Fibroblast of skin of back (primary cell): ENCODE results near the gene ATP1A1. TPM values are rescaled to one million over a fixed set of nuclear protein-coding genes. Genes with fewer than 3 reads are reported as not detected.
A peak's percentile ranks its signal among the peaks of the same experiment; 100 is the strongest.

Experiments
- DNase-seq: peaks from one replicate; pipeline ENCODE4 v3.0.0-alpha.2; 2013
- polyA plus RNA-seq, 2 experiments: library from polyadenylated mRNA; unstranded; fragments of 120-200 nt; gene quantifications; one replicate each; pipeline ENCODE4 v1.2.1, GENCODE V29; 2013; ENCODE audit not compliant: insufficient read length in 2 of 2

ATP1A1 gene
- polyA plus RNA-seq (2013, experiment 1 of 2; ENCODE audit: insufficient read length), result 240 TPM
- polyA plus RNA-seq (2013, experiment 2 of 2; ENCODE audit: insufficient read length), result 175 TPM

DNA sequence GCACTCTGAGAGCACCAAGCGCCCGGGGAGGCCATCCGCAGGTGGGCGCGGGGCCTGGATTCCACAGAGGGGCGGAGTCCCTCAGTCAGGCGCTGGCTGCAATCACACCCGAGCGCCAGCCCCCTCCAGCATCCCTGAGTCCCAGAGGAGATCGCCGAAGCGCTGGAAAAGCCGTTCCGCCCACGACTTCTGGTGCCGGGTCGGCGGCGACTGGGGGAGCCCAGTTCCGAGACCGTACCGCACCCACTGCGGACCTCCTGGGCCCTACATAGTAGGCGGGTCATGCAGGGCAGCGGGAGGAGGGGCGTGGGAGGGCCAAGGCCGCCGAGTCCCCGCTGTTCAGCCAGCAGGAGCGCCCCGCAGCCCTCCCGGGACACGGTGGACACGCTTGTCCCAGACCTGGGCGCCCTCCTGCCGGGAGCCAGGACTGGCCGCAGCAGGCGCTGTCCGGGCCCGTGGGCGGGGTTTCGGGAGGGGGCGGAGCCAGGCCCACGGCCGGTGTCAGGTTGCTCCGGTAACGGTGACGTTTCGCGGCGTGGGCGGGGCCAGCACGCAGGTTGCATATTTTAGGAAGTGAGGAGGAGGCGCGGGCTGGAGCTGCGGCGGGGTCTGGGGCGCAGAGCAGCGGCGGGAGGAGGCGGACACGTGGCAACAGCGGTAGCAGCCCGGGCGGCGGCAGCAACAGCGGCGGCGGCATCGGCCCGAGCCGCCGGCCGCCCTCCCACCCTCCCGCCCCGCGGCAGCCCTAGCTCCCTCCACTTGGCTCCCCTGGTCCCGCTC, at the start of gene ATP1A1:
Gene ATP1A1, plus strand, starts transcription at position 594 of the 780 bp plus-strand sequence. CDS start 268 bp downstream, outside the sequence.
- peak; percentile 88 for DNase-seq

- DNase-seq, result no peak
Observed at GRCh38 chr1:116323491-116323890, 49.6 kb upstream of the ATP1A1 start.

DNA sequence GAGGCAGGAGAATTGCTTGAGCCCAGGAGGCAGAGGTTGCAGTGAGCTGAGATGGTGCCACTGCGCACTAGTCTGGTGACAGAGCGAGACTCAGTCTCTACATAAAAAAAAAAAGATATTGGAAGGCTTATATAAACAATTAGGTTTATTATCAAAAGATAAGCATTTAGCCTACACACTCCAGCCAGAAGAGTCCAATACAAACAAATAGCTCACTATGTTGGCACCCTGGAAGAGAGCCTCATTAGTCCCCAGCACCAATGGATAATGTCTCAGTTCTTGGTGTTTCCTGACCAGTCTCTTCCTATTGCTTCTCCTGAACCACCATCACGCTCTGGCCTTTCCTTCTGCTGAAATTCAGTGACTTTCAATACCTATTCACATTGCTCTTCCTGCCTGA, 48.6 kb upstream of the ATP1A1 start:
- no peak for DNase-seq

DNA sequence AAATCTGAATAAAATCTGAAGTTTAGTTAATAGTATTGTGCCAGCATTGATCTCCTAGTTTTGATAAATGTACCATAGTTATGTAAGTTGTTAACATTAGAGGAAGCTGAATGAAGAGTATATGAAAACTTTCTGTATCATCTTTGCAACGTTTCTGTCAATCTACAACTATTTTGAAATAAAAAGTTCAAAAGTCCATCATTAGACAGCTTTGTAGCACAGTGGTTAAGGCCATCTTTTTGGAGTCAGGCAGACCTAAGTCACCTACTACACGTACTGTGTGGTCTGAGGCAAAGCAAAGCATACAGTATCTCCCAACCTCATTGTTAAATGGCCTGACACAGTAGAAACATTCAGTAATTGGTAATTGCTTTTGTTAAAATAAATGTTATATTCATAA, 47.9 kb upstream of the ATP1A1 start:
- no peak for DNase-seq

DNA sequence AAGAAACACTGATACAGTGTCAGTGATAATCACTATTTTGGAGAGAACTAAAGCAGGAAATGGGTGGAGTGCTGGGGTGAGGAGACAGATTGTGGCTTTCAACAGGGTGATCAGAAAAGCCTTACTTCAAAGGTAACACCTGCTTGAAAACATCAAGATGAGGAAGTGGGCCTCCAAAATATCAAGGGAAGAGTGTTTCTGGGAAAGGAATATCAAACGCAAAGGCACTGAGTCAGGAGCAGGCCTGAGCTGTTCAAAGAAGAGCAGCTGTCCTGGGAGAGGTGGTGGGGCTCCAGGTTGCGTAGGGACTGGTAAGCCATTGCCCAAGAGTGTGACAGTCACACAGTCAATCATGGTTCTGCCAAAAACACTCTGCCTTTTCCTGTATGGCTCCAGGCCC, 47.1 kb upstream of the ATP1A1 start:
- no peak for DNase-seq

GRCh38 chr1:116326486-116326885, 46.6 kb upstream of the ATP1A1 start:
- no peak for DNase-seq

- DNase-seq, result no peak
Observed at GRCh38 chr1:116328671-116329070, 44.4 kb upstream of the ATP1A1 start.

DNA sequence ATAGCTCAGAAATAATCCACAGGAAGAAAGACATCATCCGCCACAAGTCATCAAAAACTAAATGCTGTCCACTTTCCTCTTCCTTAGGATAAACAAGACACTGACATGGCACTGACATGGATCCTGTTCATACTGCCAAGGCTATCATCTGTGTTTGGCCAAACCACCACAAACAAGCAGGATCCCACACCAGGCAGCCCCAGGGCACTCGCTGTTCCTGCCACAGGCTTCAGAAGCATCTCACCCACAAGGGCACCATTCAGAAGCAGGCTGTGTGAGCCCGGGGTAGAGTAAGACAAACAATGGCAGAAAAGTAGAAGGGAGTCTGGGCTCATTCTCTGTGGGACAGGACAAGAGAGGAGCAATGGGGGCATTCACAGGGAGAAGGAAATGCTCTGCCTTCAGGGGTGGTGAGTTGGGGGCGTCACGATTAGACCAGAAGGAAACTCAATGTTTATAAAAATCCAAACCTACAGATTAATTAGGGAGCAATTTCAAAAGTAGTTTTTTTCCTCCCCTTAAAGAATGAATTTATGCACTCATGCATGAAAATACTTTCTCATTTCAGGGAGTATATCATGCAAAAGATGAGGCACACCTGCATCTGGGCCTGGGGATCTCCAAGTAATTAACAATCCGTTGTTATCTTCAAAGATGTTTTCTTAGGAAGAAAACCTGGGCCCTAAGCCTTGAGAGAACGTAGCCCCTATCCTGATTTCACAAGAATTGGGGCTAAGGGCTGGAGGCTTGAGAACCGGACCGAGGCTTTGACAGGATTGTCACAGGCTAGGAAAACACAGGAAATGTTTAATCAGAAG, 43.3 kb upstream of the ATP1A1 start:
- no peak for DNase-seq

DNA sequence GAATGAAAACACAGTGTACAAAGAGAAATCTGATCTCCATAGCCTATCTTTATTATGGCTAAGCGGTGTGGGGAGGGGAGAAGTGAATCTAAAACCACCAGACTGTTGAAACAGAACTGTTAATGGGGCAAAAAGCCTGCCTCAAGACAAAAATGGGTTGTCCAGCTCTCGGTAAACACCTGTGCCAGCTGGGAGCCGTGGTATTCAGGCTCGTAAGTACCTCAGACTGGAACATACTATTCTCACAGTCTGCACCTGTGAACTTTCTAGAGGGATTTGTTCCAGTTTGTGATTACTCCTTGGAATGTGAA, 42.7 kb upstream of the ATP1A1 start:
- DNase-seq, result no peak

- no peak for DNase-seq
Observed at GRCh38 chr1:116330846-116331245, 42.2 kb upstream of the ATP1A1 start.

- no peak for DNase-seq
Observed at GRCh38 chr1:116331523-116331922, 41.5 kb upstream of the ATP1A1 start.

DNA sequence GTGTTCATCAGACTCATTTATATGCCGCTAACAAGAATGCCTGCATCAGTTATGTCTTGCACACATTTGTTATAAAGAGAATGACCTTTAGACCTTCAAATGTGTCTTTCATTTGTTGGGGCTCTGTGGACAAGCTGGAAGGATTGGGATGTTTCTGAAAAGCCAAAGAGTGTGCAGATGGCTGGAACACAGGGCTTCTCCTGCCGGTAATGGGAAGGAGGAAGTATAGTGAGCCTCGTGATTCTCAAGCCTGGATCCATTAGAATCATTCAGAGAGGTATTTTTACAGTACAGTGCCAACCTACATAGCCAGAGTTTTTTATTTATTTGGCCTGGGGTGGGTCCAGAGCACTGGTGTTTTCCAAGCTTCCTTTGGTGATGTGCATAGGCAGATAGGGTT, 40.6 kb upstream of the ATP1A1 start:
- no peak for DNase-seq

GRCh38 chr1:116333171-116334014, 39.7 kb upstream of the ATP1A1 start:
- no peak for DNase-seq

DNA sequence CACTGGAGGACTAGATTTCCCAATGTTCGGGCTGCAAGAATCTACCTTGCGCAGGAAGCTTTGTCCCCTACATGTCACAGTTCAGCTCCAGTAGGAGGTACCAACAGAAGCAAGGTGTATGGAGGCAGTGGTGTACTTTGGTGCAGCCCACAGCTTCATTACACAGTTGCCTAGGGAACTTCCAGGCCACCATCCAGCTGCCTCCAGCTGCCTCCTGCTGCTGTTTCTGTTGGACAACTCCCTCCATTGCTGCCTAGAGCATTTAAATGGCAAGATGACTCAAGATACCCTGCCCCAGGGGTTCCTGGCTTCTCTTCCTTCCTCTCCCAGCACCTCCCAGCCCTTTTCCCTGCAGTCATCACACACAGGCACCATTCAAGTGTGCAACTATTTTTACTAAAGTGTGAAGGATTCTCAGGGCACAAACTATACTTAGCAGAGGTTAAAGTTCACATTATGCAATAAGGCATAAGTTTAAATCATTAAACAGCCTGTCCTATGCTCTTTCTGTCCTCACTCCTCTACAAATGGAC, 39.0 kb upstream of the ATP1A1 start:
- DNase-seq, result peak; percentile 39

GRCh38 chr1:116334868-116335635, 38.0 kb upstream of the ATP1A1 start:
- DNase-seq, result peak; percentile 18

- DNase-seq, result no peak
Observed at GRCh38 chr1:116335850-116336624, 37.0 kb upstream of the ATP1A1 start.

GRCh38 chr1:116337398-116337797, 35.6 kb upstream of the ATP1A1 start:
- no peak for DNase-seq

DNA sequence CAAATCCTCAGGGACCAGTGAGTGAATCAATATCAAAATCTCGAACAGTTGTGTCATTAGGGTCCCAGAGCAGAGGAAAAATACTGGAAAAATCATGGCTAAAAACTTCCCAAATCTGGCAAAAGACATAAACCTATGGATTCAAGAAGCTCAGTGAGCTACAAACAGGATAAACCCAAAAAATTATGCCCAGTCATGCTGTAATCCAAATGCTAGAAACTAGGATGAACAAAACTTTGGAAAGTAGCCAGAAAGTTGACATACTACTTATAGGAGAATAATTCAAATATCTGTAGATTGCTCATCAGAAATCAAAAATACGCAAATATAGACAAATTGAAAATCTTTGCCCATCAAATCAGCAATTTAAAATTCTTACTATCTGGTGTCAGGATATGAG, 34.6 kb upstream of the ATP1A1 start:
- DNase-seq, result no peak

DNA sequence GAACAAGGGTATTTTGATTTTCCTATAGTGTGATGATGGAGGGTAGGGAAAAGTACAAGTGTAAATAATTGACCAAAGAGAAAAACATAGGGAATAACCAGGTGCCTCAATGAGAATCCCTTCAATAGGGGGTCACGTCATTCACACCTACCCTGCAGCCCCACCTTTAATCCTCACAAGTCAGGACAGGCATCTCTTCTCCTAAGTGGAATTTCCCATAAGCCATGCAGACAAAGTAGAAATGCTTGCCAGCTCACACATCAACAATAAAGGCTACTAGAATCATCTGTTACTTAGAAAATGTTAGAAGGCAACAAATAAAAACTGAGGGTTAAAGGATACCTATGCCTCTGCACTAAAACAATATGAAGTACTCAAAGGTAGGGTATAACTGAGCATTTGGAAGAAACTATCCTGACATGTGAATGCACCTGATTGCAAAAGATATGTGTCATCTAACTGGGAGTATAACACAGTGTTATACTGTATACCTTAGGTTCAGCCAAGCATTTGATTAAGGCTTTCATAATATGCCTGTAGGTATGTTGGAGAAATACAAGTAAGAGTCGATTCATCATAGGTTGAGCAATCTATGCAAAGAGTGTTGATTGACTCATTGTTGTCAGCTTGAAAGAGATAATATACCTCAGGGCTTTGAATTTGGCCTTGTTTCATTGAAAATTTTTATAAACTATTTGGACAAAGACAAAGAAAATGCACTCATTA, 32.4 kb upstream of the ATP1A1 start:
- DNase-seq, result no peak

GRCh38 chr1:116343019-116343418, 30.0 kb upstream of the ATP1A1 start:
- no peak for DNase-seq
